SU-DHL-6 (cell line): ENCODE results near the gene ZFHX3.

Source experiments
- CTCF ChIP-seq: fragments of 200-600 bp; sonication (generic); IDR thresholded peaks from one replicate; pipeline ENCODE4 v1.5.1; 2017; ENCODE audit warnings: antibody characterized with exemption, mild to moderate bottlenecking, low read length, moderate library complexity; ENCODE audit not compliant: insufficient read depth, poor library complexity, severe bottlenecking
- EZH2phosphoT487 ChIP-seq: fragments of 200-600 bp; sonication (generic), shearing (Covaris generic); conservative IDR thresholded peaks from 2 replicates; pipeline ENCODE4 v1.6.1; 2018; ENCODE audit warnings: mild to moderate bottlenecking, antibody characterized with exemption, low read length, moderate library complexity, mixed read lengths

- TF ChIP-seq CTCF (no peak), EZH2phosphoT487 (no peak)
These were observed 157.3 kb downstream of the ZFHX3 start for GRCh38 chr16:72890587-72890986.
